ENCODE data around the gene LIPA.

- TF ChIP-seq POLR2A (IDR thresholded peaks at IDR 0.05) (no peak), CTCF (IDR thresholded peaks at IDR 0.05) (no peak)
Measured at GRCh38 chr10:89236226-89236797, 15.3 kb downstream of the LIPA start.
